ENCODE measurements around the gene ATP8B3. TPM values are rescaled to one million over a fixed set of nuclear protein-coding genes. Genes with fewer than 3 reads are reported as not detected.
"Not testable (repeated sequence)": the region's sequence is repeated elsewhere in the genome, so short reads cannot be mapped to it uniquely, and the experiment has no call there.

The ATP8B3 gene
- total and polyA plus RNA-seq, 2 donors from 2014 or later = 0.24 to 3.6 TPM

DNA sequence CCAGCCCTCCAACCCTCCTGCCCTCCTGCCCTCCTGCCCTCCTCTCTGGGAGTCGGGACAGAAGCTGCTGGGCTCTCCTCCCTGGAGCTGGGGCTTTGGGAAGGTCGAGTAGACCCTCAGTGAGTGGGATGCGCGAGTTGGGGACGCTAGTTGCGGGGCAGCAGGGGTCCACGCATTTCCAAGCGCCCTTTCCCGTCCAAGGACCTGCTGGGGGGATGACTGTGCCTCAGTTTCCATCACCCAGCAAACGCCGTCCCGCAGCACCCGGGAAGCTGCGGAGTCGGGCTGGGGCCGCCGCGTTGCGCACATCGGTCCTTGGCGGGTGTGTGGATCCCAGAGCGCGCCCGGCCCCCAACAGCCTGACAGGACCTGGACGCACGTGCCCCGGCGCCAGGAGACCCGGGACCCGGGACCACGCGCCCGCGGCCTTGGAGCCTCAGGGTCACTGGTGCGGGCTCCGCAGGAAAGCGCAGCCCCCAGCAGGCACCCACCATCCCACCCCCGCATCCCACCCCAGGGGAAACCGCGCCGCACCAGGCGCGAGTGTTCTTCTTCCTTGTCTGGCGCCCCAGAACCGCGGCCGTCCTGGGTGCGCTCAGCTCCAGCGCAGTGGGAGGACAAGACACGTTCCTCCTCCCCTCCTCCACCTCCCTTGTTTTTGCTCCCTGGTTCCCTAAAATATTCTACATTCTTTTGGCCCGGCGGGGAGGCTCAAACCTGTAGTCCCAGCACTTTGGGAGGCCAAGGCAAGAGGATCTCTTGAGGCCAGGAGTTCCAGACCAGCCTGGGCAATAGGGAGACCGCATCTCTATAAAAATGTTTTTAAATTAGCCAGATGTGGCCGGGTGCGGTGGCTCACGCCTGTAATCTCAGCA, 49.6 kb downstream of the ATP8B3 start:
- intact Hi-C loops (cut with DNase I) = no loop called here
- no peaks in the 10 kb centered on the region for H3K4me1 ChIP-seq (ENCODE audit: control insufficient read depth in 2 of 3, insufficient read depth in 2 of 3, low read depth in 1 of 3, low read length in 3 of 3)
- no peak overlapping the region for H3K27ac ChIP-seq (ENCODE audit: low read depth in 2 of 2, low read length in 2 of 2)
- FAIRE-seq (no peak), DNase-seq (no peak)
- no peaks in the 10 kb centered on the region for H3K9me3 ChIP-seq (ENCODE audit: control insufficient read depth in 2 of 3, insufficient read depth in 1 of 3, low read length in 3 of 3)
- no peaks in the 10 kb centered on the region for H3K36me3 ChIP-seq (ENCODE audit: control insufficient read depth in 2 of 3, insufficient read depth in 3 of 3, low read length in 3 of 3)
- peaks cover 55% of the 10 kb centered on the region for H3K27me3 ChIP-seq (ENCODE audit: control insufficient read depth, insufficient read depth, low read length)
- TF ChIP-seq, protein P1, sequence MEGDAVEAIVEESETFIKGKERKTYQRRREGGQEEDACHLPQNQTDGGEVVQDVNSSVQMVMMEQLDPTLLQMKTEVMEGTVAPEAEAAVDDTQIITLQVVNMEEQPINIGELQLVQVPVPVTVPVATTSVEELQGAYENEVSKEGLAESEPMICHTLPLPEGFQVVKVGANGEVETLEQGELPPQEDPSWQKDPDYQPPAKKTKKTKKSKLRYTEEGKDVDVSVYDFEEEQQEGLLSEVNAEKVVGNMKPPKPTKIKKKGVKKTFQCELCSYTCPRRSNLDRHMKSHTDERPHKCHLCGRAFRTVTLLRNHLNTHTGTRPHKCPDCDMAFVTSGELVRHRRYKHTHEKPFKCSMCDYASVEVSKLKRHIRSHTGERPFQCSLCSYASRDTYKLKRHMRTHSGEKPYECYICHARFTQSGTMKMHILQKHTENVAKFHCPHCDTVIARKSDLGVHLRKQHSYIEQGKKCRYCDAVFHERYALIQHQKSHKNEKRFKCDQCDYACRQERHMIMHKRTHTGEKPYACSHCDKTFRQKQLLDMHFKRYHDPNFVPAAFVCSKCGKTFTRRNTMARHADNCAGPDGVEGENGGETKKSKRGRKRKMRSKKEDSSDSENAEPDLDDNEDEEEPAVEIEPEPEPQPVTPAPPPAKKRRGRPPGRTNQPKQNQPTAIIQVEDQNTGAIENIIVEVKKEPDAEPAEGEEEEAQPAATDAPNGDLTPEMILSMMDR (IDR thresholded peaks at IDR 0.05; ENCODE audit: borderline replicate concordance, extremely low read depth, insufficient read depth) = no peak
- H3K9ac ChIP-seq (ENCODE audit: low read length in 3 of 3) = no peak overlapping the region
- H3K4me3 ChIP-seq (ENCODE audit: low read length in 3 of 3) = no peak overlapping the region

DNA sequence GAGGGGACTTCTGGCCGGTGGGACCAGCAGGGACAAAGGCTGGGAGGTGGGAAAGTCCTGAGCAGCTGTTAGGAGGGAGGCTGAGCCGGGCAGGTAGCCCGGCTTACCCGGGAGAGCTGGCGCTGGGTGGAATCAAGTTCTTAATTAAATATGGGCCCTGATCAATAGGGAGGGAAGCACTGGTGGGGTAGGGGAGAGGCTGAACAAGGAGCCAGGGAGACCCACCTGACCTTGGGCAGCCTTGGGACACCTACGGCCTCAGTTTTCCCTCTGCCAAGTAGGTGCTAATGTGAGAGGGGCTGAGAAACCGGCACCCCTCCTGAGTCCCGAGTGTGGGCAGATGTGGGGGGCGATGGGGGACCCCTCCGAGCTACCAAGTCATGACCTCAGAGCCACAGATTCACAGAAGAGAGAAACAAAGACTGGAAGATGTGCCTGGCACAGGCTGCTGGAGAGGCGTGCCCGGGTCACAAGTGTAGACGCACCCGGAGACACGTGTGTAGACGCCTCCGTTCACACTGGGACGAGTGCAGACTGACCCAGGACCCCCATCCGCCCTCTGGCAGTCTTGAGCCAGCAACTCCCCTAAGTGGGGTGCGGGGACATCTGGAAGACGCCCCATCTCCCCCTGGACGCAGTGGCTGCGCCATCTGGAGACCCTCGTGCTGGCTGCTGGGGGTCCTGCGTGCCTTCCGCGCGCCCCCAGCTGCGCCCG, 50.4 kb downstream of the ATP8B3 start:
- no peaks in the 10 kb centered on the region for H3K36me3 ChIP-seq (ENCODE audit: control insufficient read depth in 2 of 3, insufficient read depth in 3 of 3, low read length in 3 of 3)
- DNase-seq (no peak), FAIRE-seq (no peak)
- H3K27me3 ChIP-seq (ENCODE audit: control insufficient read depth, insufficient read depth, low read length) = peaks cover 57% of the 10 kb centered on the region
- no peaks in the 10 kb centered on the region for H3K4me1 ChIP-seq (ENCODE audit: control insufficient read depth in 2 of 3, insufficient read depth in 2 of 3, low read depth in 1 of 3, low read length in 3 of 3)
- intact Hi-C loops (cut with DNase I) = no loop called here
- TF ChIP-seq, protein P1 (IDR thresholded peaks at IDR 0.05; ENCODE audit: borderline replicate concordance, extremely low read depth, insufficient read depth) = no peak
- no peak overlapping the region for H3K4me3 ChIP-seq (ENCODE audit: low read length in 3 of 3)
- H3K9me3 ChIP-seq (ENCODE audit: control insufficient read depth in 2 of 3, insufficient read depth in 1 of 3, low read length in 3 of 3) = no peaks in the 10 kb centered on the region
- H3K9ac ChIP-seq (ENCODE audit: low read length in 3 of 3) = no peak overlapping the region
- no peak overlapping the region for H3K27ac ChIP-seq (ENCODE audit: low read depth in 2 of 2, low read length in 2 of 2)

DNA sequence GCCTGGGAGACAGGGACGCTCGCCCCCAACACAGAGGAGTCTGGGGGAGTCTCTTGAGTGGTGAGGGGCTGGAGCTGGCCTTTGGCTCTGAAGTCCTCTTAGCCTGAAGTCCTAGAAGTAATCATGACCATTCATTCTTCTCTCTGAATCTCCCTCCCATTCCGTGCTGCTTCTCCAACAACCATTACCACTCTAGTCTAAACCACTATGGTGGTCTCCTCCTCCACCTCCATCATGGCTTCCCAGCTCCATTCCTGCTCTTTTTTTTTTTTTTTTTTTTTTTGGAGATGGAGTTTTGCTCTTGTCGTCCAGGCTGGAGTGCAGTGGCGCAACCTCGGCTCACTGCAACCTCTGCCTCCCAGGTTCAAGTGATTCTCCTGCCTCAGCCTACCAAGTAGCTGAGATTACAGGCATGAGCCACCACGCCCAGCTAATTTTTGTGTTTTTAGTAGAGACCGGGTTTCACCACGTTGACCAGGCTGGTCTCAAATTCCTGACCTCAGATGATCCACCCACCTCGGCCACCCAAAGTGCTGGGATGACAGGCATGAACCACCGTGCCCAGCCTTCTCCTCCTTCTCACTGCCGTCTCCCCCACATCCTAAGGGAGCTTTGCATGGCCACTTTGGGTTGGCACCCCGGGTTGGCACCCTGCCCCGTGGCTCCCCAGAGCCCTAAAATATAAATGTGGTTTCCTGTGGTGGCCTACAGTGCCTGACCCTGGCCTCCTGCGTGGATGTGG, 51.1 kb downstream of the ATP8B3 start:
- H3K4me1 ChIP-seq (ENCODE audit: control insufficient read depth in 2 of 3, insufficient read depth in 2 of 3, low read depth in 1 of 3, low read length in 3 of 3); H3K4me3 ChIP-seq (ENCODE audit: low read length in 3 of 3); FAIRE-seq; H3K36me3 ChIP-seq (ENCODE audit: control insufficient read depth in 2 of 3, insufficient read depth in 3 of 3, low read length in 3 of 3); H3K9ac ChIP-seq (ENCODE audit: low read length in 3 of 3); H3K9me3 ChIP-seq (ENCODE audit: control insufficient read depth in 2 of 3, insufficient read depth in 1 of 3, low read length in 3 of 3); DNase-seq; intact Hi-C loops (cut with DNase I); H3K27ac ChIP-seq (ENCODE audit: low read depth in 2 of 2, low read length in 2 of 2): not testable (repeated sequence)
- H3K27me3 ChIP-seq (ENCODE audit: control insufficient read depth, insufficient read depth, low read length) = peaks cover 59% of the 10 kb centered on the region

DNA sequence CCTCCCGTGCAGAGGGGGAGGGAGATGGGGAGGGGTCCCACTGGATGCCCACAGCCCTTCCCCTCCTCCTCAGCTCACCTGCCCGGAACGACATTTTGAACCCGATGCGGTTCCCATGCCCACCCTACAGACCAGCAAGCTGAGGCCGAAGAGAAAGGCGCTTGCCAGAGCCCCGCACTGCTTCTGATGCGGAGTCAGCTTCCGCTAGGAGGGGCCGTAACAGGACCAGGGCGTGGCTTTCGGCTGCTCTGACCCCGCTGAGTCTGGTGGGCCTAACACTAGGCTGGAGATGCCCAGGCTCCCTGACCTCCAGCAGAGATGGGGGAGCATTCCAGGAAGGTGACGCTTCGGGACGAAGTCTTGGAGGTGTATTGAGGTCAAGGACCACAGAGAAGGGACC, 52.1 kb downstream of the ATP8B3 start:
- Histone ChIP-seq H3K4me3 (ENCODE audit: low read length in 3 of 3) (no peak overlapping the region), H3K36me3 (ENCODE audit: control insufficient read depth in 2 of 3, insufficient read depth in 3 of 3, low read length in 3 of 3) (no peaks in the 10 kb centered on the region), H3K27me3 (ENCODE audit: control insufficient read depth, insufficient read depth, low read length) (peaks cover 56% of the 10 kb centered on the region), H3K9me3 (ENCODE audit: control insufficient read depth in 2 of 3, insufficient read depth in 1 of 3, low read length in 3 of 3) (no peaks in the 10 kb centered on the region), H3K9ac (ENCODE audit: low read length in 3 of 3) (no peak overlapping the region), H3K4me1 (ENCODE audit: control insufficient read depth in 2 of 3, insufficient read depth in 2 of 3, low read depth in 1 of 3, low read length in 3 of 3) (no peaks in the 10 kb centered on the region), H3K27ac (ENCODE audit: low read depth in 2 of 2, low read length in 2 of 2) (no peak overlapping the region)
- TF ChIP-seq, protein P1 (IDR thresholded peaks at IDR 0.05; ENCODE audit: borderline replicate concordance, extremely low read depth, insufficient read depth) = no peak
- intact Hi-C loops (cut with DNase I) = no loop called here
- DNase-seq = no peak
- FAIRE-seq = no peak
